HG02678 (cell line): ENCODE results near the gene TMEFF2.

Experiments
- ATAC-seq: cut with Tn5 transposase; IDR thresholded peaks from one replicate; pipeline ENCODE4 v1.9.1; 2021; ENCODE audit warnings: mild to moderate bottlenecking, moderate library complexity; ENCODE audit not compliant: unreplicated experiment

The TMEFF2 gene

DNA sequence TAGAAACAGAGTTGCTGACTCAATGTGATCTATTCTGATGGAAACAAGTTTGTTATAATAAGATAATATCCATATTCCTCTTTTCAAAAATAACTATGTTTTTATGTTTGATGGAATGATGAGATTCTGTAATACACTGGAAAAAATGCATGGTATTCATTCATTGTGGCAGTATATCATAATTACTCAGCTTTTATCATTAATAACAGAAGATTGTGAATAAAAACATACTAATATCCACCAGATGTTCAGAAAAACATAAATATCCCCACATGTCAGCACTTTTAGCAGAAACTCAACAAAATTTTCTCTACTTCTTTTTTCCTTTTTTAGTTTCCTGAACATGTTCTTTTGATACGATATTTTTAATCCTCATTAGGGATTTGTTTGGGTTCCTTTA, 217.0 kb downstream of the TMEFF2 start:
- no peak for ATAC-seq

DNA sequence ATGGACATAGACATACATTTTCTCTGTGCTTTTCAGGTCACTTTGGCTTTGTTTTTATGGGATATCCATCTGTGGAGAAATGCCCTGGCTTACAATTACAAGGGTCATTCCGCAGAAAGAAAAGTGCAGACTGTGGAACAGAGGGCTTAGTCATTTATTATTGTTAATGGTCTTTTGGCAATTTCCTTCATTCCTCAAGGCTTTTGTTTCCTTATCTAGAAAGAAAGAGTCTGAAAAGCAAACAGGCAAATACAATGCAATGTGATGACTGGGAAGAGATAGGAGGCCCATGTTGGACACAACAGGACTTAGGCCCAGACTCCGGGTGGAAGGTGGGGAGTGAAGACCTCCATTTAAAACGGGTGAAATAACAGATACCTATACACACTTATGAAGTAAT, 218.3 kb downstream of the TMEFF2 start:
- ATAC-seq: no peak

DNA sequence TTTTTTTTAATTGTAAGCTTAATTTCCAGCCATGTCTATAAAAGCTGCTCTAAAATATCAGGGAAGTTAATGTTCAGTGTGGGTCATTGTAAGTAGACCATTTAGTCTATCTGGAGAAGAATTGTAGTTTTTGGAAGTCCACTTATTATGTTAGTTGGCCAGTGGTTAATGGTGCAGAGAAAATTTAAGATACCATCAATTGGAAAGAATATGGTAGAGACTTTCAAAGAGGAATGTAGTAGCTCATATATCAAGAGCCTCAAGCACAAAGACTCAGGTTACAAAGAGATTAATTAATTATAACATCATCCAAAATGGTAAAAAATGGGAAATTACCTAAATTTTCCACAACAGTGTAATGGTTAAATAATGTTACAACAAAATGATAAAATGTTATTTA, 220.1 kb downstream of the TMEFF2 start:
- no peak for ATAC-seq

DNA sequence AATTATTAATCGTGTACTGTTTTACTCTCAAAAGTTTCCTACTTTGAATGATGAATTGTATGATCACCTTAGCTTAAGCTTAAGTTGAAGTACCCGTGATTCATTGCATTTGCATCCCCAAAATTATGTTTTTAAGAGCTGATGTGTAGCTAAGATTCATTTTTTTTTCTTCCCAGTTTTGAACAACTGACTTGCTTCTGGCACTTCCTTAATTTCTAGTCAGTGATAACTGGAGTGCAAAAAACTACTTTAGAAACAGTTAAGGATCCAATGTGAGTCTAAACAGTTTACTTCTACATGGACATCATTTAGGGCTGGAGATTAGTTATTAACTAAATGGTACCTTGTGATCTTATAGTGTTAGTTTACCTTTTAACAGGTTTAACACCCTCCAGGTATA, 223.9 kb downstream of the TMEFF2 start:
- no peak for ATAC-seq

DNA sequence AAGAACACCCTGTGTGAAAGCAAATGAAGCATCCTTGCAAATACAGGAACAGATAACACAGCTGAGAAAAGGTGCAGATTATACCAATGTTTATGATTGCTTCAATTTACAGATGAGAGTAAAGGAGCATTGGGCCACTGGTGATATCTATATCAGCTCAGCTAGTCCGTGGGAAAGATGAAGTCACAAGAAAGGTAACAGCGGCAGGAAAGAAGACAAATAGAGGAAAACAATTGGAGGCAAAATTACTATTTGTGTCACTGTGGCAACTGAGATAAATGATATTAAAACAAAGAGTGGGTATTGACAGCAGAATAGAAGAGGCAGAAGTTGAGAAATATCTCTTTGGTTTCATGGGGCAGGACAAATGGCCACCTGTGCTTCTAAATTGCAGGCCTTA, 226.6 kb downstream of the TMEFF2 start:
- ATAC-seq: no peak

DNA sequence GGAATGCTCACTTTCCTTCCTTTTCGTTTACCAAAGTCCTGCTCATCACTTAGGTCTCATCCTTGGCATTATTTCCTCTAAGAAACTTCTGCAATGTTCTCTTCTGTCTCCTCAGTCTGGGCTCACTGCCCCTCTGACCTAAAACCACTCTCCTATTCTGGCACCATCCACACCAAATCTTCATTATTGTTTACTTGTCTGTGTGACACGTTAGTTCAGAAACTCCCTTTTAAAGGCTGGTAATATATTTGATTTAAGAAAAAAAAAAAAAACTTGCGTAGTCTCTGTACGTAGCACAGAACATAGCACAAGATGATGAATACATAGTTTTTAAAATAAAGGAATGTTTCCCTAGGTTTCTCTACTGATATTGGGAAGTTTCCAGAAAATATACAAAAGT, 229.0 kb downstream of the TMEFF2 start:
- ATAC-seq: no peak

DNA sequence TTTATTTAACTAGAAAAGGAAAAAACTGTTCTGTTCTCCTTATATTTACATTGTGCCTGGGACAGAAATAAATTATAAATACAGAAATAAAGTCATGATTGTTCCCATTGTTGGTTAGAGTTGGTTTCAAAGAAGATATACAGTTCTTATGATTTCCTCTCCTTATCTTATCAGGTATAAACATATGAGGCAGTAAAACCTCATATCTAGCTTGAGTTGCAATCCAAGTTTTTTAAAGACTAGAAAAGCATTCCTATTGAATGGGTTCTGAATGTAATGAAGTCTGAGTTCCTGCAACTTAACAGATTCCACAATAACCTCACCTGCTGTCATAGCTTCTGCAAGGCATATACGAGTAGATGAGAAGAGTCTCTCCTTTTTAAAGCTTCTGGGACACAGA, 233.2 kb downstream of the TMEFF2 start:
- ATAC-seq: no peak

DNA sequence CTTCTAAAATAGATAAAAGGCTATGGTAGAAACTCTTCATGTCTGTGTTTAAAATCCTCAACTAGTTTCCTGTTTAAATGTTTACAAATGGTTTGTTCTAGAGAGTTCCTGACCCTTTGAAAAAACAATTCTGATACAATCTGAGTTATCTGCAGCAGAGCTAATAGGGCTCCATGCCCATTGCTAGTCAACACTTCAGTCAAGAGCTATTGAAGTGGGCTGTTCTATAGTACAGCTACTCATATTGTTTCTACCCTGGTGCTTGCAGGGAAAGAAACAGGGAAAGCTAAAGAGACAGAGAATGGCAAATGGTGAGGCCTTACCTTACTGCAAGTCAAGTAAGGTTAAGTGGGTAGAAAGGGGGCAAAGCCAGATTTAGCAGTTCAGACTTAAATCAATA, 235.5 kb downstream of the TMEFF2 start:
- no peak for ATAC-seq

DNA sequence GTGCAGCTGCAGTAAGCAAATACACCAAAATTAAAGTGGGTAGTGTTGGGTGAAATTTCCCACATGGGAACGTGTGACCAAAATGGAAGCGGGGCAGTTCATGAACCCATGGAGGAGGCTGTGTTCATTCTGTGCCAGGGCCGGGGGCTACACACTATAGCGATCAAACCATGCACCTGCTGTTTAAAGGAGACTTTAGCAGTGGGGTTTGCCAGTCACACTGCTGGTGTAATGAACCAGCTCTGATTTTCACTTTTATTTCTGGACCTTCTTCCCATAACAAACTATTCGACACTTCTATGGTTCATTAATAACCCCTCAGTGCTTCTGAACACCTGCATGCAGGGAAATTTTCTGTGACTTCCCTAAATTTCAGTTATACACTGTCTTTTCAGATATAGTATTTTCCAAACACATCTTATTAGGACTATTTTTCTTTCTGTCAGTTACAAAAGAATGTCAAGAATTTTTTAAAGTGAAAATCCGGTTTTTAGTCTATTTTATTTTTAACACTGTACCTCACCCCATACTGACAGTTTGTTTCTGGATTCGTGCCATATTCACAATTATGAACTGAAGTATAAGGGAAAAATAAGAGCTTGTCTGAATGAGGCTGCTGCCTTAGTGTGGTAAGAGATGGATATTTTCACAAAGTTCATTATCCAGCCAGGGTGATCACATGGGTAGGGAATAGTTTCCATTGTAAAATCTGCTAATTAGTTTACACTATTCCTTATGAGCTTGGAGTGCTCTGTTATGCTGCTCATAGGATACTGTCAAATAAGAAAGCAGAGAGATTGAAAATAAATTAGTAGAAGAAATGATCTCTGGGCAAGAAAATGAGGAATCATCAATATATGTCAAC, 236.5 kb downstream of the TMEFF2 start:
- ATAC-seq: no peak

DNA sequence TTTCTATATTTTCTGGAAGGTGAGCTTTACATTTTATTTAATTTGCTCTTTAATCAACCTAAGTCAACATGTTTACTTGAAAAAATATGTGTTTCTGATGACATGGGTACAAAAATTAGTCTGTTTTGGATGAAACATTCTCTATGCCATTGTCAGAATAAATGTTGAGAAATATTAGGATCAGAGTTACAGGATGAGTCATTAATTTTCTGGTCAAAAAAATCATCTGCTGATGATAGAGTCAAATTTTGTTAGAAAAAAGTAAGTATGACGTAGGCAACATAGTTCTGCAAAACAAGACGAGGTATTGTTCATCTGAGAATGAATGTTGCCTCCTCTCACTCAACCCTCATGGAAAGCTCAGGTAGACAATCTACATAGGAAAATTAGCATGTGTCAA, 240.3 kb downstream of the TMEFF2 start:
- ATAC-seq: no peak

DNA sequence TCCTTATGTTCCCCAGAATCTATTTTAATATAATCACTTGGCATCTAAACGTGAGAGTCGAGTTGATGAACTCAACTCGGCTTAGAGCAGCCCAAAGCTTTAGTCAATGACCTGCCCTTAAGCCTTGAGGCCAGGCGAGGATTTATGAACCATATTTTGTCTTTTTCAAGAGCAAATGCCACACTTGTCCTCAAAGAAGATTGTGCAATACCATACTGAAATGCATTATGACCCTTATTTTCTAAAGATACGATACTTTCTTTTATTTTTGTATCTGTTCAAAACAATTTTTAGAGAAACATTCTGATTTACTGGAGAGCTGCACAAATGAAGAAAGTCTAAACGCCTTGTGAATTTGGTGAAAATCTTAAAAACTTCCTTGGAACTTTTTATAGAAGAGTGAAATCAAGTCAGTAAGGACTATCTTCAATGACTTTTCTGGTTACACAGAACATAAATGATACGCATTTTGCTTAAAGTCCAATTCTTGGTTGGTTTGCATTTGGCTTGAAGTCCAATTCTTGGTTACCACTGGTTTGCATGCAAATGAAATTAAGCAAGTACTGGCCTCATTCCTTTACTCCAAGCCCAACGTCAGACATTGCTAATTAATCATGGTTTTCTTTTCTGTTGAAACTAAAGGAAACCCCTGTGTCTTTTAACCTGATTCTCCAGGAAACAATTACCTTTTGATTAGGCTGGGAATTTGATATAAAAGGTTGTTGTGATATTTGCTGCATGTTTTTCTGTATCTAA, 242.0 kb downstream of the TMEFF2 start:
- no peak for ATAC-seq

DNA sequence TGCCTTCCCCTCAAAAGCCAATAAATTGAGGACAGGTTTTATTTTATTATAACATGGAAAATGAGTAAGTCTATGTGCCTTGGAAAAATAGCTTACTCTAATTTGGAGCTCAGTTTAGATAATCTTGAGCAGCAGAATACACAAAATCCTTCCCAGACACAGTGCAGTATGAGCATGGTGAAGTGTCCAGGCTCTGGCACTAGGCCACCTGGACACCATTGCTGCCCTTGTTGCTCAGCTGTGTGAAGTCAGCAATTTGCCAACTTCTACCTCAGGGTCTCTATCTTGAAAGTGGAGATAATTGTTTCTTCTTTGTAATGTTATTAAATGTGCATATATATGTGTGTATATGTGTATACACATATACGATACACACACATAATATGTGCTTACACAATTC, 242.9 kb downstream of the TMEFF2 start:
- ATAC-seq: no peak

DNA sequence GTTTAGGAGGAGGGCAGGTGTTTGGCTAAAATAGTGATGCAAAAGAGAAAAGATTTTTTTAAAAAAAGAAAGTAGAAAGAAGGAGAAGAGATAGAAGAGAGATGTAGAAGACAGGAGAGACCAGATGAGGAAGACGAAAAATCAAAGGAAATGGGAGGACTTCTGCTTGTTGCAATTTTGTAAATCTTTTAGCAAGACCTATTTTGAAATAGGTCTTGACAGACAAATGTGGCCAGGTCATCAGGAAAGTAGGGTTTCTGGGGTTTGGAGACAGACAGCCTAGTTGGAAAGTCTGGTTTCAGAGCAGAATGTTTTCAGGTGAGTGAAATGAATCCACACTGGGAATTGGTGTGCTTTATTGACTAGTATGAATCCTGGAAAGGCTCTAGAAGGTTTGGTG, 243.4 kb downstream of the TMEFF2 start:
- ATAC-seq: no peak

DNA sequence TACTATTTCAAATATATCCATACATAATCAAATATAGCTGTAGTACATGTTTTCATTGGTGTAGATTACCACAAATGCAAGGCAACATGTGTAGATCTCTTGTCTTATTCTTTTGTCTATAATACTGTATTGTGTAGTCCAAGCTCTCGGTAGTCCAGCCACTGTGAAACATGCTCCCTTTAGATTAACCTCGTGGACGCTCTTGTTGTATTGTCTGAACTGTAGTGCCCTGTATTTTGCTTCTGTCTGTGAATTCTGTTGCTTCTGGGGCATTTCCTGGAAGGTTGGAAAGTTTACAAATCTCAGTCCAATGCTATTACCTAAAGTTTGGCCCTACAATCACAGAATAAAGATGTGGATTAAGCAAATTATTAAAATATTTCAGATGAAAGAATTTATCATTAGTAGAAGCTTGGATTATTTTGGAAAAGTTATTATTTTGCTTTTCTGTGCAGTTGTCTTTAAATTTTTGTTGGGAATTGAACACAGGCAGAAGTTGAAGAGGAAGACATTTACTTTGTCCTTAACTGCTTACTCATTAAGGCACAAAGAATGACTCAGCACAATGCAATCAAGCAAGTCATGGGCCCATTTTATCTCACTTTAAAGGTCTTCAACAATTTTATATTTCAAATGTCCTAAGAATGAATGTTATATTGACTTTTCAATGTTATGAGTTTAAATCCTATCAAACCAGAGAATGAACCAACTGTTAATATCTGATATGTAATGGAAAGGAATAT, 244.4 kb downstream of the TMEFF2 start:
- ATAC-seq: no peak

DNA sequence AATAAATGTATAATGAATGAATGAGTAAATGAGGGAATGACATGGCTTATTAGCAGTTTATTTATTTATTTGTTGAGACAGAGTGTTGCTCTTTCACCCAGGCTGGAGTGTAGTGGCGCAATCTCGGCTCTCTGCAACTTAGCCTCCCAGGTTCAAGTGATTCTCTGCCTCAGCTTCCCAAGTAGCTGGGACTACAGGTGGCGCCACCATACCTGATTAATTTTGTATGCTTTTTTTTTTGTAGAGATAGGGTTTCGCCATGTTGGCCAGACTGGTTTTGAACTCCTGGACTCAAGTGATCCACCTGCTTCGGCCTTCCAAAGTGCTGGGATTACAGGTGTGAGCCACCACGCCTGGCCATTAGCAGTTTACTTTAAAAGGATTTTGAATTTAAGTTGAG, 247.5 kb downstream of the TMEFF2 start:
- ATAC-seq: no peak

DNA sequence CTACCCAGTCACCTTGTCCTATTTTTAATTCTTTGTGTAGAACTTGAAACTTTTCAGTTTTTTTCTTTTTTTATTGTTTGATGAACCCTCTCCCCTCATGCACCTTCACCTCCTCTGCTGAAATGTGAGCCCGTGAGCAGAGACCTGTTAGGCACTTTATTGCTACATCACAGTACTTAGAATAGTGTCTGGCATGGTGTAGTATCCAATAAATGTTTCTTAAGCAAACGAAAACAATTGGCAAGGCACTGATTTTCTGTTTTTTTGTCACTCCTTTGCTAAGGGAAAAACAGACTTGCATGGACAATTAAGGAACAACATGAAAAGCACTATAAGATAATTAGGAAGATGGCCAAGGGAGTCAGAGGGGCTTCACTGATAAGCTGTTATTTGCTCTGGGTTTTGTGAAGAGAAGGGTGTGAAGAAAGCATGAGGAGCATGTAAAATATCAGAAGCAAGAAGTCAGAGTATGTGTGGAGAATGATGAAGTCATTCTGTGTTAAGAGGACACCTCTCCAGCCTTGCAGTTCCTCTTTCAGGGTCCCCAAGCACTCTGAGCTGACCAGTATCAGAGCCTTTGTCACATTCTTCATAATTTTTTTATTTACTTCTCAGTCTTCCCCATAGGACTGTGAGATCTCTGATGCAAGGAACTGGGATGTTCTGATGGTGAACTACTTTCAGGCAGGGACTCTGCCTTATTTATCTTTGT, 248.1 kb downstream of the TMEFF2 start:
- ATAC-seq: no peak

DNA sequence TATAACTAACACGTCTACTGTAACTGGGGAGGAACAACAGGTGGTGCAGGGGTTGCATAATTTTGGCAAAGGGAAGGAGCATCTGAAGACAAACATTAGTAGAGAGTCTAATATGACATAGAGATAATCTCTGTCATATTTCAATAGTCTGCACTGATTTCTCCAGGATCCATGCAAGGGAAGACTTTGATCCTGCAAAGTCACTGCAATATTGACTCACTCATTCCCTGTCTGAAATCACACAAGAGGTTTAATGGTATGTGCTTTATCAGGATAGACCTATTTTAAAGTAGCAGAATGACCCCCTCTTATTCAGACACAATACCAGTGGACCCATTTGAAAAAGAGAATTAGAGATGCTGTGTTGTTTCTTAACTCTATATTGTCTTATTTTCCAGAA, 249.1 kb downstream of the TMEFF2 start:
- no peak for ATAC-seq

DNA sequence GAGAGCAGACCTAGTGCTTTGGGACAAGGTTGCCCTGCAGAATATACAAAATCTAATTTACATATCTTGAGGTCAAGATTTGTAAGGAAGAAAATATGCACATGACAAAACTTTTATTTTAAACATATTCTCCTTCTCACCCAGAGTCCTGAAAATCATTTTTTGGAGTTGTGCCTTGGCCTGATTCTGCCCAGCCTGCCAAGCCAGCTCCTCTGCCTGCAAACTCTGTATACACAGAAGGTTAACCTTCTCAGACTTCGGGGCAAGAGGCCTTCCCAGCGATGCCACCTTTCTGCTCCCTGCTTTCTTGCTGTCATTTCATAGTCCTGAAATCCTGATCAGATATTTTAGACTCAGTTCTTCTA, 252.0 kb downstream of the TMEFF2 start:
- no peak for ATAC-seq

DNA sequence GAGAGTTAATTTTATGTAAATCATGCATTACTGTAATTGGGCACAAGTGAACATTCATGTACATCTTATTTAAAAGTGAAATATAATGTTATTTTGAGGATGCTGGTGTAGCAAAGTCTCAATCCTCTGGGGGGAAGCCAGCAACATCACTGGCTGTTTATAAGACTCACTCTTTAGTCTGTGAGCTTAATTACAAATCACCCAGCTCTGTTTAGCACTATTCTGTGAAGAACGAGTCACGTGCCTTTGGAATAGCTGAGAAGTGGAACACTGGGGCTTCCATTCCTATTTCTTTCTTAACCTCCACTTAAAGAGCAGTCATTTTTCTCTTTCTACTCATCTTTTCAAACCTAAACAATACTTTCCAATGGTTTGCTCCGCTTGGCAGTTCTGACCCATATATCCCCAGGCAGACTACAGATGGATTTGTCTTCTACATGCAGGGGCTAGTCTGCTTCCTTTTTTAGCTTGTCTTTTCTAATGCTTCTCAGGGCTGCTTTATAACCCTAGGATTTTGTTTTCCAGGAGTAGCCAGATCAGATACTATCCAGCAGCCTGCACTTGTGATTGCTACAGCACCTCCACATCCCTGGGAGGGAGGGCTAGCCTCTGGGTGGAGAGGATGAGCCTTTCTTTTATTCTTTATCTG, 252.5 kb downstream of the TMEFF2 start:
- ATAC-seq: no peak

DNA sequence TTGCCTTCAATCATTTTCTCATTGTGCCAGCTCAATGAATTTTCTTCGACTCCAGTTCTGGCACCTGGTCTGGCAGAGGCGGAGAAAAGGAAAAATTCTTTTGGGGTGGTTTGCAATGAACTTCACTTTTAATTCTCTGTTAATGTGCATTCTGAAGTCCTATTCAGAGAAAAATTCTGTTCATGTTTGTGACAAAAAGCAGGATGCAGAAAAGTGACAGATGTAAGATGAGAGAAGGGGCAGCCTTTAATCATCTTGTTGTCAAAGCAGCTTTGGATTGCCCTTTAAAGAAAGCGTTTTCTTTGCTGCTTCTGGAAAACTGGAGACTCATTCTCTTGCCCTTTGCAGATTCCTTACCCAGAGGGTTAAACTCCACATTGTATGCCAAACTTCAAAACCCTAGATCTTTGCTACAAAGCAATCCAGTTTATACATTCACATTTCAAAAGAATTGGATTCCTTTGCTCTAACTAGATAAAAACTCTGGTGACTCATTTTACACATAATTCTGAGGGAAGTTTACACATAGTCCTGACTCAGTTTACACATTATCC, 253.3 kb downstream of the TMEFF2 start:
- no peak for ATAC-seq
